Adipose tissue (tissue), 3 donors: Measurements from ENCODE around the gene CTNNA2. TPM values are rescaled to one million over a fixed set of nuclear protein-coding genes. Genes with fewer than 3 reads are reported as not detected.
"Not testable (repeated sequence)": the region's sequence is repeated elsewhere in the genome, so short reads cannot be mapped to it uniquely, and the experiment has no call there.

ENCODE experiments used
- H3K27ac ChIP-seq: one replicate; pipeline ENCODE4 v1.5.1; 2013; ENCODE audit warnings: low read depth, low read length
- WGBS, 3 donors: extraction: QIAGEN DNeasy Blood & Tissue Kit; methylation state at CpG; one replicate each; pipeline ENCODE4 v1.1.7; 2013; 5-methylcytosine and 5-hydroxymethylcytosine counted together
- polyA plus RNA-seq, 3 donors: library from polyadenylated mRNA; stranded (reverse); fragments of 200-250 nt; gene quantifications; one replicate each; pipeline ENCODE4 v1.2.3, GENCODE V29; 2013
- donor health status: healthy with polysubstance abuse.
- donor health status: Bipolar disorder and iron deficiency.
- donor health status: healthy.

The CTNNA2 gene
- polyA plus RNA-seq, 3 donors: 0.07 to 0.47 TPM; not detected in 1

GRCh38 chr2:80061881-80062280, 549.0 kb downstream of the CTNNA2 start:
- H3K27ac ChIP-seq: no peak overlapping the region

GRCh38 chr2:80062298-80062697, 549.4 kb downstream of the CTNNA2 start:
- no peak overlapping the region for H3K27ac ChIP-seq

GRCh38 chr2:80068038-80068731, 555.3 kb downstream of the CTNNA2 start:
- no peak overlapping the region for H3K27ac ChIP-seq
- 67 to 79% (median 75%) methylated on average over 4 of the region's 4 CpGs for WGBS, 3 donors

GRCh38 chr2:80070587-80070986, 557.7 kb downstream of the CTNNA2 start:
- no peak overlapping the region for H3K27ac ChIP-seq
- 83 to 89% (median 86%) methylated on average over 4 of the region's 4 CpGs for WGBS, 3 donors

GRCh38 chr2:80071941-80072340, 559.1 kb downstream of the CTNNA2 start:
- no peak overlapping the region for H3K27ac ChIP-seq
- 57 to 90% (median 79%) methylated on average over 2 of the region's 2 CpGs for WGBS, 3 donors

GRCh38 chr2:80073134-80073561, 560.3 kb downstream of the CTNNA2 start:
- 14 to 23% (median 20%) methylated on average over 2 of the region's 2 CpGs for WGBS, 3 donors

GRCh38 chr2:80074321-80075070, 561.6 kb downstream of the CTNNA2 start:
- 37 to 64% (median 64%) methylated on average over 5 of the region's 5 CpGs for WGBS, 3 donors
- H3K27ac ChIP-seq: no peak overlapping the region

More at GRCh38 chr2:80073134-80073561, 560.3 kb downstream of the CTNNA2 start:
- H3K27ac ChIP-seq: no peak overlapping the region

GRCh38 chr2:80075719-80076118, 562.9 kb downstream of the CTNNA2 start:
- 74 to 84% (median 76%) methylated on average over 1 of the region's 1 CpG for WGBS, 3 donors
- H3K27ac ChIP-seq: no peak overlapping the region

- H3K27ac ChIP-seq: no peak overlapping the region
- WGBS, 3 donors: 86 to 89% (median 88%) methylated on average over 6 of the region's 6 CpGs
Observed at GRCh38 chr2:80078290-80079036, 565.6 kb downstream of the CTNNA2 start.

GRCh38 chr2:80080957-80081356, 568.1 kb downstream of the CTNNA2 start:
- WGBS, 3 donors: 29 to 66% (median 52%) methylated on average over 9 of the region's 9 CpGs
- H3K27ac ChIP-seq: no peak overlapping the region

- WGBS, 3 donors: 46 to 63% (median 55%) methylated on average over 2 of the region's 2 CpGs
- no peak overlapping the region for H3K27ac ChIP-seq
Observed at GRCh38 chr2:80086831-80087230, 574.0 kb downstream of the CTNNA2 start.

GRCh38 chr2:80091237-80091636, 578.4 kb downstream of the CTNNA2 start:
- no peak overlapping the region for H3K27ac ChIP-seq
- 48 to 63% (median 61%) methylated on average over 4 of the region's 4 CpGs for WGBS, 3 donors

GRCh38 chr2:80092474-80092873, 579.6 kb downstream of the CTNNA2 start:
- no peak overlapping the region for H3K27ac ChIP-seq

GRCh38 chr2:80098503-80098902, 585.7 kb downstream of the CTNNA2 start:
- 84 to 87% (median 86%) methylated on average over 12 of the region's 12 CpGs for WGBS, 3 donors

GRCh38 chr2:80102026-80102425, 589.2 kb downstream of the CTNNA2 start:
- no peak overlapping the region for H3K27ac ChIP-seq
- 83 to 92% (median 84%) methylated on average over 1 of the region's 1 CpG for WGBS, 3 donors

More at GRCh38 chr2:80098503-80098902, 585.7 kb downstream of the CTNNA2 start:
- not testable (repeated sequence) for H3K27ac ChIP-seq

- 55 to 80% (median 78%) methylated on average over 7 of the region's 7 CpGs for WGBS, 3 donors
Observed at GRCh38 chr2:80105015-80105640, 592.3 kb downstream of the CTNNA2 start.

GRCh38 chr2:80111185-80111584, 598.3 kb downstream of the CTNNA2 start:
- H3K27ac ChIP-seq: no peak overlapping the region

More at GRCh38 chr2:80105015-80105640, 592.3 kb downstream of the CTNNA2 start:
- H3K27ac ChIP-seq: no peak overlapping the region

GRCh38 chr2:80112790-80113189, 599.9 kb downstream of the CTNNA2 start:
- WGBS, 3 donors: 46 to 88% (median 85%) methylated on average over 3 of the region's 3 CpGs
- H3K27ac ChIP-seq: no peak overlapping the region

GRCh38 chr2:80113399-80113798, 600.5 kb downstream of the CTNNA2 start:
- 72 to 83% (median 74%) methylated on average over 3 of the region's 3 CpGs for WGBS, 3 donors
- no peak overlapping the region for H3K27ac ChIP-seq
